Subcutaneous abdominal adipose tissue (tissue), 5 donors: ENCODE results near the gene KRT77.
"Not testable (repeated sequence)": the region's sequence is repeated elsewhere in the genome, so short reads cannot be mapped to it uniquely, and the experiment has no call there.

Experiments
- H3K27ac ChIP-seq: one replicate; pipeline ENCODE4 v1.7.0; 2013; ENCODE audit warnings: low read depth, mild to moderate bottlenecking, inconsistent platforms, low read length, moderate library complexity
- H3K27me3 ChIP-seq, 5 donors: one replicate each; pipeline ENCODE4 v1.7.0; 2013; ENCODE audit warnings: low read length in 5 of 5, inconsistent platforms in 1 of 5; ENCODE audit not compliant: control insufficient read depth in 5 of 5, insufficient read depth in 4 of 5
- H3K36me3 ChIP-seq, 5 donors: one replicate each; pipeline ENCODE4 v1.7.0; 2013; ENCODE audit warnings: low read length in 5 of 5; ENCODE audit not compliant: control insufficient read depth in 5 of 5, insufficient read depth in 5 of 5
- H3K4me1 ChIP-seq, 5 donors: one replicate each; pipeline ENCODE4 v1.7.0; 2013; ENCODE audit warnings: low read length in 5 of 5, mild to moderate bottlenecking in 3 of 5, moderate library complexity in 1 of 5; ENCODE audit not compliant: control insufficient read depth in 5 of 5, insufficient read depth in 5 of 5
- H3K4me3 ChIP-seq, 5 donors: one replicate each; pipeline ENCODE4 v1.7.0; 2013; ENCODE audit warnings: low read length in 5 of 5, low read depth in 1 of 5
- H3K9ac ChIP-seq, 5 donors: one replicate each; pipeline ENCODE4 v1.7.0; 2013; ENCODE audit warnings: low read length in 5 of 5, mild to moderate bottlenecking in 4 of 5, moderate library complexity in 3 of 5
- H3K9me3 ChIP-seq, 5 donors: one replicate each; pipeline ENCODE4 v1.7.0; 2013; ENCODE audit warnings: low read length in 5 of 5; ENCODE audit not compliant: control insufficient read depth in 5 of 5
- donor health status: healthy.
- donor health status: healthy.
- donor health status: healthy.
- donor health status: healthy.
- donor health status: healthy.

Gene KRT77

DNA sequence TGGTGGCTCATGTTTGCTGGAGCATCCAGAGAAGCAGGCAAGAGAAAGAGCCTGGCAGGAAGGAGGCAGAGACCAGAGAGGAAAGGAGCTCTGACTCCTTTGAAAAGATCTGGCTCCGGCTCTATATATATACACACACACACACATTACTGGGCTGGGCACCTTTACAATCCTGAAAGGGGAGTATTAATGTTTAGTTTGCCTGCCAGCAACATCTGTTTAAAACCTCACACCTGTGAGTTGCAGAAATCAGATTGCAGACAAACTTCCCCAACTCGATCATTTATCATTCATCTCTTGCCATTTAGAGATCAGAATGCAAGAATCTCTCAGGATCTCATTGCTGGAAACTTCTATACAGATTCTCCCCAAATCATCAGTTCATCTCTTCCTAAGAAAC lies at the start of gene KRT77:
Gene KRT77, minus strand, starts transcription at position 101 of the 400 bp plus-strand sequence. Its CDS starts 90 bp downstream, at position 11.
- H3K27me3 ChIP-seq, result peaks cover 0 to 11% (median 3%) of the 10 kb centered on the region in 5 donors
- peaks cover 0 to 17% (median 4%) of the 10 kb centered on the region in 5 donors for H3K4me1 ChIP-seq
- no peak within 1 kb of the TSS for H3K9ac ChIP-seq
- H3K4me3 ChIP-seq, result no peak within 1 kb of the TSS
- no peaks in the 10 kb centered on the region for H3K9me3 ChIP-seq
- H3K36me3 ChIP-seq, result no peaks in the 10 kb centered on the region
- no peak within 1 kb of the TSS for H3K27ac ChIP-seq

DNA sequence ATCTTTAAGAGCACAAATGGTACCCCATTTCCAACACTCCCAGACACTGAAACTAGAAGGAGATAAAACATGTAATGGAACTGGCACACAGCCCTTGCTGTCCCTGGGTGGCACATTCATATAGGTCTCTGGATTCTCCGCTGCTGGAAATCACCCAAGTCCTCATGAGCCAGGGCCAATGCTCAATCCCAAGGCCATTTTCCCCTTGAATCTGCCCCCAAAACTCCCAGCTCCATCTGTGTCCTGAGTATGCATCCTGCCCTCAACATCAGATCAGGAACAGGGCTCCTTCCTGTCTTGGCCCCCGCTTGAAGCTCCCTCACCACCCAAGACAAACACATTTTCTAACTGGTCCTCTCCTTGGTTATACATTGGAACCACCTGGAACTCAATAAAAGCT lies 49.2 kb upstream of the KRT77 start:
- no peak overlapping the region for H3K9ac ChIP-seq
- H3K4me1 ChIP-seq, result peaks cover 0 to 10% (median 0%) of the 10 kb centered on the region in 5 donors
- H3K36me3 ChIP-seq, result no peaks in the 10 kb centered on the region
- H3K4me3 ChIP-seq, result no peak overlapping the region
- H3K27me3 ChIP-seq, result peaks cover 0 to 14% (median 3%) of the 10 kb centered on the region in 5 donors
- H3K9me3 ChIP-seq, result no peaks in the 10 kb centered on the region
- no peak overlapping the region for H3K27ac ChIP-seq

DNA sequence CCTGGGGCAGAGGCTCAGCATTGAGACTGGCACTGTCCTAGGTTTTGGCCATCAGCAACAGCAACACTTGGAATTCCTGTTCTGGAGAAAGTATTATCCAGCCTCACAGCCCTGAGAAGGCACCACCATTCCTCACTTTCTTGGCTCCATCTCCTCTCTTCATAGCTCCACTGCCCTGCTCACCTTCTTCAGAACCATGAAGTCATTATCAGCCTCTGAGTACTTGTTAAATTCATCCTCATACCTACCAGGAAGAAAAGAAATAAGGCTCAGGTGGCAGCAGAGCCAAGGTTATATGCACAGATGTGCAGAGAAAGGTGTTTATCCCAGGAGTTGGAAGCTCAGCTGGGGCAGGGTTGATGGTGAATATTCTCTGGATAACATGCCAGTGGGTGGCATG lies 48.5 kb upstream of the KRT77 start:
- peaks cover 0 to 9% (median 3%) of the 10 kb centered on the region in 5 donors for H3K27me3 ChIP-seq
- H3K4me1 ChIP-seq, result peaks cover 0 to 10% (median 0%) of the 10 kb centered on the region in 5 donors
- no peak overlapping the region for H3K4me3 ChIP-seq
- H3K36me3 ChIP-seq, result no peaks in the 10 kb centered on the region
- H3K27ac ChIP-seq, result no peak overlapping the region
- H3K9me3 ChIP-seq, result no peaks in the 10 kb centered on the region
- H3K9ac ChIP-seq, result no peak overlapping the region

DNA sequence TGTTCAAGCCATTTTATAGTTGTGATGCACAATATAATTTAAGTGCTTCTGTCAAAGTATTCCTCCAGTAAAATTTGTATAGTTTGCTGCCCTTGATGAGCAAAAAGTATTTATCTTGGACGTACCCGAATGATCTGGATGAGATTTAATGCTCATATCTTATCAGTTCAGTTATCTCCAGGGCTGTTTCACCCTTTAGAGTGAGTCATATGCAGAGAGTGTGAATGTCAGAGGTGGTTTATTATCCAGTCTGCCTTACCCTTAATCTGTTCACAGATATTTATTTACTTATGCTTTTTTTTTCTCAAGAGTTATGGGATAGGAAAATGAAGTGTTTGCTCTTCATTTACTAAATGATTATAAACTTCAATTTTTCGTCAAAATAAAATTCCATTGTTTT lies 47.2 kb upstream of the KRT77 start:
- not testable (repeated sequence) for H3K4me3 ChIP-seq, H3K27me3 ChIP-seq, H3K36me3 ChIP-seq, H3K9me3 ChIP-seq, H3K9ac ChIP-seq, H3K27ac ChIP-seq
- H3K4me1 ChIP-seq, result peaks cover 0 to 10% (median 0%) of the 10 kb centered on the region in 5 donors

DNA sequence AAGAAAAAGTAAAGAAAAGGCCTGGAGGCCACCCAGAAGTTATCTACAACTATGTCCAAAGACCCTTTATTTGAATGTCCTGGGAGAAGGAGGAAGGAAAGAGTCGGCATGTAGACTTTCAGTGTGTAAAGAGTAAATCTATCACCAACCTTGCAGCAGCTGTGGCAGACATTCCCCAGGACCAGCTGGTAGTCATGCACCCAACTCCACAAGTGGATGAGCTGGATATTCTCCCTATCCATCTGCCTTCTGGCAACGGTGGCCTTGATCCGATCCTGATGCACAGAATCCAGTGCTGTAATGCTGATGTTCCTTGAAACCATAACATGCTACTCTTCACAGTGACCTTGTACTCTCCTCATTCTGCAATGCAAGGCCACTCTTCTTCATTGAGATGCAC lies 46.5 kb upstream of the KRT77 start:
- Histone ChIP-seq H3K9ac (no peak overlapping the region), H3K27me3 (peaks cover 0 to 5% (median 0%) of the 10 kb centered on the region in 5 donors), H3K4me1 (peaks cover 0 to 10% (median 0%) of the 10 kb centered on the region in 5 donors), H3K4me3 (no peak overlapping the region), H3K36me3 (no peaks in the 10 kb centered on the region), H3K9me3 (no peaks in the 10 kb centered on the region), H3K27ac (no peak overlapping the region)

DNA sequence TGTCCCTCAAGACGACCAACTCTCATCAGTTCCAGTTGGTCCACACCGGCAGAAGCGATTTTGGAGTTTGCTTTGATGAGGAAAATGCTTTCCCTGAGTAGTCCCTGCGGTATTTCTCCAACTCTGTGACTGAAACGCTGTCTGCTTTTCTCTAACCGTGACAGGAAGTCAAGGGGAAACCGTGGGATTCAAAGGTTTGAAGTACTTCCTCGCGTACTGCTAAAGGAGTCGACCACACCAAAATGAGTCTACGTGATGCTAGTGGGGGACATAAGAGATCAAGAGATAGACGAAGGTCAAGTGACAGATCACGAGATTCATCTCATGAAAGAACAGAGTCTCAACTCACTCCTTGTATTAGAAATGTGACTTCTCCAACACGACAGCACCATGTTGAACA lies 45.3 kb upstream of the KRT77 start:
- no peaks in the 10 kb centered on the region for H3K9me3 ChIP-seq
- no peaks in the 10 kb centered on the region for H3K36me3 ChIP-seq
- no peak overlapping the region for H3K9ac ChIP-seq
- peaks cover 0 to 5% (median 0%) of the 10 kb centered on the region in 5 donors for H3K27me3 ChIP-seq
- peaks cover 0 to 4% (median 0%) of the 10 kb centered on the region in 5 donors for H3K4me1 ChIP-seq
- no peak overlapping the region for H3K27ac ChIP-seq
- no peak overlapping the region for H3K4me3 ChIP-seq

DNA sequence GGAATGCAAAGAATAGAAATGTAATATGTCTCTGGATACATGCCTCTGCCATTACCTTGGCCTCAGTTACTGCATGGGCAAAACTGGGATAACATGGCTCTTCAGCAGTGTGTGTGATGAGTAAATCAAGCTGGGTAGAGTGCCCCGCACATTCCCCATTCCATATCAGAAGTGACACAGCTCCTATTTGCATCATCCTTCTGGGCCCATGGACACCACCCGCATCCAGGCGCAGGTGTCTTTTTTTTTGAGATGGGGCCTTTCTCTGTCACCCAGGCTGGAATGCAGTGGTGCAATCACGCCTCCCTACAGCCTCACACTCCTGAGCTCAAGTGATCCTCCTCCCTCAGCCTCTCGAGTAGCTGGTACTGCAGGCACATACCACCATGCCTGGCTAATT lies 42.2 kb upstream of the KRT77 start:
- Histone ChIP-seq H3K4me3 (no peak overlapping the region), H3K9me3 (peaks cover 0 to 2% (median 0%) of the 10 kb centered on the region in 5 donors), H3K36me3 (no peaks in the 10 kb centered on the region), H3K4me1 (no peaks in the 10 kb centered on the region), H3K27me3 (peaks cover 0 to 11% (median 4%) of the 10 kb centered on the region in 5 donors), H3K27ac (no peak overlapping the region), H3K9ac (no peak overlapping the region)

DNA sequence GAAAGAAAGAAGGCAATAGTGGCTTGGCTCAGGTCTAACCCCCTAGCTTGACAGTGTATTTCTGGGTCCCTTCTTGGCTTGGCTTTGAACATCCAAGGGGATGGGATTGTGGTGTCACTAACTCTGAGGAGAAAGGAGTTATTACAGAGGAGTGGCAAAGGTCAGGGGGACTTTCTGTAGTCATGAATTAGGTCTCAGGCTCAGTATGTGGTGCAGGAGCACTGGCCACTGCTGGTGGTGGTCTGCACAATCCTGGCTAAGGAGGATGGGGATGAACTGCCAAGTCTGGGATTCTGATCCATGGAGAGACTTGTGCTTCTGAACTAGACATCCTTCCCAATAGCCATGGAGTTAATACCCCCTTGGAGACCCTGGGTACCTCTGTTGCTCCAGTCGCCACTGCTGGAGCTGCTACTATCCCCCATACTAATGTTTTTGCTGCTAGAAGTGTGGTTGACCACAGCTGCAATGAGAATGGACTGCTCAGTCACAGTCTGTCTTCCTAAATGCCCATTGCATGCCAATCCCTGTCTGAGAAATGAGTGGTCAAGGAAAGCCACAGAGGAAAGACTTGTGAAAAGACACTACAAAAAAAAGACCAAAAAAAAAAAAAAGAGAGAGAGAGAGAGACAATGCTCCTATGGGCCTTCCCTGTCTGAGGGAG lies 41.3 kb upstream of the KRT77 start:
- no peak overlapping the region for H3K4me3 ChIP-seq
- H3K9me3 ChIP-seq, result peaks cover 0 to 2% (median 0%) of the 10 kb centered on the region in 5 donors
- H3K27me3 ChIP-seq, result peaks cover 2 to 11% (median 4%) of the 10 kb centered on the region in 5 donors
- H3K4me1 ChIP-seq, result no peaks in the 10 kb centered on the region
- no peak overlapping the region for H3K9ac ChIP-seq
- no peak overlapping the region for H3K27ac ChIP-seq
- no peaks in the 10 kb centered on the region for H3K36me3 ChIP-seq

DNA sequence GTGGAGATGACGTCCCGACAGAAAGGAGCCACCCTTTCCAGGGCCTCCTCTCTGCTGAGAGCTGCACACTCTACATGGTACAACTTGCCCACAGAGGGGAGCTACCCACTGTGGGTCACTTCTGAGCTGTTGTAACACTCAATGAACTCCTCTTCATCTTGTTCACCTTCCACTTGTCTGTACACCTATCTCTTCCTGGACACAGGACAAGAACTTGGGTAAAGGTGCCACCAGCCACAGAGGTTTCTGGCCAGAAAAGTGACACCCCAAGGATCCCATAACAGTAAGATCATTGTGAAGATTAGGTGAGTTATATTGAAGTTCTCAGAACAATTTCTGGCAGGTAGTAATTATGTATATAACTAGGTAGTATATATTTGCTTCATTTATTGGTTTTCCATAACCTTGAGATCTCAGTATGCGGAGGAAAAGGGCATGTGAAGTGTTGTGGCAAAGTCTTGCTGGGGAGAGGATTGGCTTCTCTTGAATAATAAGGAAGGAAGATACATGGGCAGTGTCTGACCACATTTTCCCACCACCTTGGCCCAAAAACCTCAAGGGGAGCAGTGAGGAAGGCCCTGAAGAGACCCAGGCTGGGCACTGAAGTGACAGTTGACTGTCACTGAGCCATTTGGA lies 39.6 kb upstream of the KRT77 start:
- H3K36me3 ChIP-seq, result no peaks in the 10 kb centered on the region
- no peaks in the 10 kb centered on the region for H3K4me1 ChIP-seq
- H3K9ac ChIP-seq, result no peak overlapping the region
- no peak overlapping the region for H3K27ac ChIP-seq
- peaks cover 0 to 2% (median 0%) of the 10 kb centered on the region in 5 donors for H3K9me3 ChIP-seq
- H3K4me3 ChIP-seq, result no peak overlapping the region
- H3K27me3 ChIP-seq, result peaks cover 2 to 11% (median 4%) of the 10 kb centered on the region in 5 donors

DNA sequence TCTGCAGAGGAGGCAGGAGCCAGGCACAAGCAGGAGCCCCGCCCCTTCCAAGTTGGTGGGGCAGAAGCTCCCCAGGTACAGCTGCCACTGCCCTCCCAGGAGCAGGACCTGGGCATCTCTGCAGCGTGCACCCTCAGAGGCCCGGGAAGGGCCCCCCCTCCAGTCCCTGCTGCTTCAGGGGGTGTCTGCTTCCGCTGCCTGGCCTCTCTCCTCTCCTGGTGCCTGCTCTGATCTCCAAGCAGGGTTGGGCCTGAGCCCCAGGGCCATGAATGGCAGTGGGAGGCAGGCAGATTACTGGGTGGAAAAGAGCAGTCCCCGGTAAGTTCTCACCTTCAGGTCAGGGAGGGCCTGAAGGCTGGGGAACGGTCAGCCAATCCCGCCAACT lies 38.9 kb upstream of the KRT77 start:
- H3K4me3 ChIP-seq, result no peak overlapping the region
- H3K4me1 ChIP-seq, result no peaks in the 10 kb centered on the region
- H3K9ac ChIP-seq, result no peak overlapping the region
- no peaks in the 10 kb centered on the region for H3K36me3 ChIP-seq
- no peak overlapping the region for H3K27ac ChIP-seq
- H3K9me3 ChIP-seq, result peaks cover 0 to 2% (median 0%) of the 10 kb centered on the region in 5 donors
- H3K27me3 ChIP-seq, result peaks cover 2 to 11% (median 4%) of the 10 kb centered on the region in 5 donors
